ENCODE measurements around the gene NRM. TPM values are rescaled to one million over a fixed set of nuclear protein-coding genes. Genes with fewer than 3 reads are reported as not detected.

The NRM gene
- total RNA-seq = 9.5 TPM
- long read RNA-seq, partial matches to known transcripts = 0 of 2 reads
- long read RNA-seq, other reads (novel, unspliced or antisense) = 1 of 2 reads

GRCh38 chr6:30690403-30691207, at the start of gene NRM:
Gene NRM (minus strand): TSS chr6:30690984. CDS start chr6:30690974, 10 bp downstream.
- Histone ChIP-seq H3K27me3 (no peaks in the 10 kb centered on the region), H3K27ac (peak within 1 kb of the TSS; percentile 62), H3K4me3 (peak within 1 kb of the TSS; percentile 58), H3K4me1 (peaks cover 32% of the 10 kb centered on the region), H3K9me3 (no peaks in the 10 kb centered on the region), H3K36me3 (no peaks in the 10 kb centered on the region)
- peak; percentile 92 for DNase-seq
- intact Hi-C loops (cut with DNase I) = no loop called here
- ATAC-seq = peak; percentile 83
- TF ChIP-seq CTCF (IDR thresholded peaks at IDR 0.05) = no peak

GRCh38 chr6:30740540-30740870, 49.7 kb upstream of the NRM start:
- DNase-seq (no peak), ATAC-seq (no peak)
- TF ChIP-seq CTCF (IDR thresholded peaks at IDR 0.05) = no peak
- no peaks in the 10 kb centered on the region for H3K9me3 ChIP-seq
- peaks cover 48% of the 10 kb centered on the region for H3K4me1 ChIP-seq
- H3K36me3 ChIP-seq = peaks cover 53% of the 10 kb centered on the region
- H3K4me3 ChIP-seq = no peak overlapping the region
- no peaks in the 10 kb centered on the region for H3K27me3 ChIP-seq
- H3K27ac ChIP-seq = no peak overlapping the region
- intact Hi-C loops (cut with DNase I) = no loop called here

GRCh38 chr6:30738532-30738931, 47.7 kb upstream of the NRM start:
- no peaks in the 10 kb centered on the region for H3K27me3 ChIP-seq
- H3K4me3 ChIP-seq = no peak overlapping the region
- DNase-seq (no peak), ATAC-seq (no peak)
- no peaks in the 10 kb centered on the region for H3K9me3 ChIP-seq
- H3K4me1 ChIP-seq = peaks cover 42% of the 10 kb centered on the region
- intact Hi-C loops (cut with DNase I) = no loop called here
- H3K27ac ChIP-seq = no peak overlapping the region
- TF ChIP-seq CTCF (IDR thresholded peaks at IDR 0.05) = no peak
- peaks cover 73% of the 10 kb centered on the region for H3K36me3 ChIP-seq

GRCh38 chr6:30735668-30736314, 45.0 kb upstream of the NRM start:
- Histone ChIP-seq H3K9me3 (no peaks in the 10 kb centered on the region), H3K36me3 (peaks cover 92% of the 10 kb centered on the region), H3K27ac (no peak overlapping the region), H3K4me3 (no peak overlapping the region), H3K4me1 (peaks cover 36% of the 10 kb centered on the region), H3K27me3 (no peaks in the 10 kb centered on the region)
- intact Hi-C loops (cut with DNase I) = no loop called here
- no peak for TF ChIP-seq CTCF (IDR thresholded peaks at IDR 0.05)
- DNase-seq (no peak), ATAC-seq (no peak)

GRCh38 chr6:30732237-30732943, 41.6 kb upstream of the NRM start:
- H3K27me3 ChIP-seq = no peaks in the 10 kb centered on the region
- TF ChIP-seq CTCF (IDR thresholded peaks at IDR 0.05) = no peak
- no peak overlapping the region for H3K27ac ChIP-seq
- no peak overlapping the region for H3K4me3 ChIP-seq
- no peak for DNase-seq
- no peaks in the 10 kb centered on the region for H3K9me3 ChIP-seq
- H3K36me3 ChIP-seq = peaks cover 94% of the 10 kb centered on the region
- intact Hi-C loops (cut with DNase I) = no loop called here
- peaks cover 21% of the 10 kb centered on the region for H3K4me1 ChIP-seq
- no peak for ATAC-seq

Data from upper lobe of right lung (tissue), 1 donor.